Epithelial cell of esophagus (primary cell): ENCODE measurements around the gene SPINDOC.

Experiments used
- DNase-seq: peaks from one replicate; pipeline ENCODE4 v3.0.0; 2010; ENCODE audit warnings: low read depth
- H3K4me3 ChIP-seq: 2 replicates; pipeline ENCODE4 v1.5.1; 2011; ENCODE audit warnings: mild to moderate bottlenecking, low read length, control low read depth
- CTCF ChIP-seq: IDR thresholded peaks from 2 replicates; pipeline ENCODE4 v1.5.1; 2011; ENCODE audit warnings: low read depth, mild to moderate bottlenecking, low read length, control low read depth, inconsistent platforms; ENCODE audit not compliant: insufficient read depth; ENCODE audit errors: missing control alignments

Gene SPINDOC

GRCh38 chr11:63839508-63840355 lies 26.5 kb downstream of the SPINDOC start:
- no peak for TF ChIP-seq CTCF
- H3K4me3 ChIP-seq: peak overlapping the region; percentile 96
- no peak for DNase-seq

GRCh38 chr11:63840356-63841060 lies 27.3 kb downstream of the SPINDOC start:
- no peak for DNase-seq
- TF ChIP-seq CTCF: no peak
- H3K4me3 ChIP-seq: peak overlapping the region; percentile 96

- TF ChIP-seq CTCF: no peak
Measured at GRCh38 chr11:63841554-63841953, 28.3 kb downstream of the SPINDOC start.

GRCh38 chr11:63843041-63843440 lies 29.8 kb downstream of the SPINDOC start:
- no peak for TF ChIP-seq CTCF
- DNase-seq: no peak
- no peak overlapping the region for H3K4me3 ChIP-seq

More at GRCh38 chr11:63841554-63841953, 28.3 kb downstream of the SPINDOC start:
- H3K4me3 ChIP-seq: peak overlapping the region; percentile 96
- DNase-seq: peak; percentile 86

GRCh38 chr11:63844836-63845235 lies 31.6 kb downstream of the SPINDOC start:
- no peak for TF ChIP-seq CTCF
- H3K4me3 ChIP-seq: no peak overlapping the region
- DNase-seq: no peak

GRCh38 chr11:63845303-63845702 lies 32.0 kb downstream of the SPINDOC start:
- peak; percentile 94 for DNase-seq
- no peak overlapping the region for H3K4me3 ChIP-seq
- TF ChIP-seq CTCF: no peak
